SK-N-SH (cell line): Measurements from ENCODE around the gene ELANE. TPM values are rescaled to one million over a fixed set of nuclear protein-coding genes. Genes with fewer than 3 reads are reported as not detected.

ENCODE experiments used
- CTCF ChIA-PET: fragments of 300-600, 350-600 bp; formaldehyde crosslinking; extraction: SDS; loops from one replicate; lab custom pipeline; 2021; lab: Yijun Ruan, JAX
- POLR2A ChIA-PET: fragments of 350-600 bp; sonication (Branson Sonifier 250); formaldehyde crosslinking; extraction: SDS; loops from one replicate; lab custom pipeline; 2020; ENCODE audit warnings: antibody characterized with exemption, inconsistent platforms; lab: Yijun Ruan, JAX
- DNase-seq: peaks from one replicate; pipeline ENCODE4 v3.0.0; 2012
- H2AFZ ChIP-seq: fragments of 200-600 bp; sonication (generic); 2 replicates; pipeline ENCODE4 v1.8.1; 2016; ENCODE audit warnings: antibody characterized with exemption, mild to moderate bottlenecking, low read depth
- H3F3A ChIP-seq: fragments of 200-600 bp; sonication (generic); replicated peaks from 2 replicates; pipeline ENCODE3; 2016; ENCODE audit warnings: antibody characterized with exemption, mild to moderate bottlenecking; ENCODE audit not compliant: insufficient read depth
- H3K27ac ChIP-seq, 2 experiments: fragments of 200-500 bp in 1 of 2; fragments of 200-600 bp in 1 of 2; sonication (Bioruptor generic) in 1 of 2; sonication (generic), shearing (Covaris generic) in 1 of 2; 2 replicates each; pipeline versions ENCODE4 v1.5.1 to v1.6.1; 2014 to 2016; ENCODE audit warnings: low read depth in 2 of 2, inconsistent platforms in 1 of 2, low read length in 1 of 2, mild to moderate bottlenecking in 1 of 2, mixed read lengths in 1 of 2
- H3K27me3 ChIP-seq: fragments of 200-600 bp; sonication (generic), shearing (Covaris generic); 2 replicates; pipeline ENCODE4 v1.6.1; 2016; ENCODE audit warnings: mixed run types; ENCODE audit not compliant: insufficient read depth
- H3K36me3 ChIP-seq, 2 experiments: fragments of 200-500 bp in 1 of 2; fragments of 200-600 bp in 1 of 2; sonication (Bioruptor generic) in 1 of 2; sonication (generic) in 1 of 2; replicated peaks in 1 of 2; 2 replicates each; pipeline versions ENCODE3 to v1.5.1; 2014 to 2016; ENCODE audit warnings: low read length in 1 of 2, mild to moderate bottlenecking in 1 of 2; ENCODE audit not compliant: insufficient read depth in 2 of 2, control insufficient read depth in 1 of 2
- H3K4me1 ChIP-seq, 2 experiments: fragments of 200-500 bp in 1 of 2; fragments of 200-600 bp in 1 of 2; sonication (Bioruptor generic) in 1 of 2; sonication (generic), shearing (Covaris generic) in 1 of 2; 2 replicates each; pipeline versions ENCODE4 v1.5.1 to v1.6.1; 2014 to 2016; ENCODE audit warnings: low read depth in 1 of 2, low read length in 1 of 2, mixed run types in 1 of 2; ENCODE audit not compliant: insufficient read depth in 2 of 2, control insufficient read depth in 1 of 2
- H3K4me2 ChIP-seq: fragments of 200-600 bp; sonication (generic), shearing (Covaris generic); 2 replicates; pipeline ENCODE4 v1.6.1; 2017; ENCODE audit warnings: mixed run types
- H3K4me3 ChIP-seq, 2 experiments: fragments of 200-500 bp in 1 of 2; fragments of 200-600 bp in 1 of 2; sonication (Bioruptor generic) in 1 of 2; sonication (generic), shearing (Covaris generic) in 1 of 2; 2 replicates each; pipeline versions ENCODE4 v1.5.1 to v1.8.1; 2014 to 2016; ENCODE audit warnings: low read depth in 2 of 2, inconsistent platforms in 1 of 2, low read length in 1 of 2, mild to moderate bottlenecking in 1 of 2, mixed read lengths in 1 of 2, moderate library complexity in 1 of 2
- H3K79me2 ChIP-seq: fragments of 200-600 bp; sonication (generic); 2 replicates; pipeline ENCODE4 v1.8.1; 2017; ENCODE audit warnings: mild to moderate bottlenecking; ENCODE audit not compliant: insufficient read depth
- H3K9ac ChIP-seq: fragments of 200-600 bp; sonication (generic); 2 replicates; pipeline ENCODE4 v1.6.1; 2017; ENCODE audit warnings: mixed run types
- H3K9me2 ChIP-seq: fragments of 200-600 bp; sonication (generic); 2 replicates; pipeline ENCODE4 v1.6.1; 2017; ENCODE audit warnings: mixed run types
- H3K9me3 ChIP-seq: fragments of 200-600 bp; sonication (generic); 2 replicates; pipeline ENCODE4 v1.6.1; 2017; ENCODE audit warnings: mixed run types, mild to moderate bottlenecking, moderate library complexity
- H4K20me1 ChIP-seq: fragments of 200-600 bp; sonication (generic); 2 replicates; pipeline ENCODE4 v1.6.1; 2017; ENCODE audit warnings: mild to moderate bottlenecking, mixed run types; ENCODE audit not compliant: insufficient read depth
- WGBS: methylation state at CpG from one replicate; pipeline ENCODE4 v1.1.6; 2017; ENCODE audit warnings: low lambda C conversion rate; 5-methylcytosine and 5-hydroxymethylcytosine counted together
- polyA plus RNA-seq, 3 experiments: library from polyadenylated mRNA; depleted of rRNA; stranded (reverse); fragments of >200 nt; gene quantifications; 2 replicates each; pipeline ENCODE4 v1.2.3, GENCODE V29; 2012
- small RNA-seq, 7 experiments: library from RNA; depleted of rRNA; stranded (forward); fragments of <200 nt; gene quantifications; one replicate each; pipeline ENCODE3, GENCODE V24; 2012
- TF ChIP-seq, protein P1 (sequence below): fragments of 150-350 bp; IDR thresholded peaks from 2 replicates; pipeline ENCODE4 v1.6.1; 2017; ENCODE audit warnings: antibody characterized with exemption, low read length, low read depth, borderline replicate concordance

Gene ELANE
- polyA plus RNA-seq, 1 of the 3 experiments (the other 2 are of a cell fraction) = not detected

- H3F3A ChIP-seq = peaks cover 4% of the 10 kb centered on the region
- ChIA-PET CTCF (interaction anchor here (1.5 kb wide), 1 partner anchor 9 kb away, joined by 3 read pairs; no protein-coding TSS in a partner anchor), POLR2A (interaction anchor here (0.7 kb wide), 1 partner anchor 599 kb away, joined by 3 read pairs; no protein-coding TSS in a partner anchor)
- no peak for DNase-seq
- WGBS = 97% methylated on average over 8 of the region's 8 CpGs
- H3K79me2 ChIP-seq = peaks cover 69% of the 10 kb centered on the region
- no peaks in the 10 kb centered on the region for H3K9me3 ChIP-seq
- H3K9me2 ChIP-seq = no peaks in the 10 kb centered on the region
- H4K20me1 ChIP-seq = peaks cover 55% of the 10 kb centered on the region
- peaks cover 0 to 8% of the 10 kb centered on the region in 2 experiments for H3K36me3 ChIP-seq
- no peak overlapping the region for H3K4me3 ChIP-seq
- H2AFZ ChIP-seq = no peak overlapping the region
- H3K9ac ChIP-seq = no peak overlapping the region
- TF ChIP-seq, protein P1, sequence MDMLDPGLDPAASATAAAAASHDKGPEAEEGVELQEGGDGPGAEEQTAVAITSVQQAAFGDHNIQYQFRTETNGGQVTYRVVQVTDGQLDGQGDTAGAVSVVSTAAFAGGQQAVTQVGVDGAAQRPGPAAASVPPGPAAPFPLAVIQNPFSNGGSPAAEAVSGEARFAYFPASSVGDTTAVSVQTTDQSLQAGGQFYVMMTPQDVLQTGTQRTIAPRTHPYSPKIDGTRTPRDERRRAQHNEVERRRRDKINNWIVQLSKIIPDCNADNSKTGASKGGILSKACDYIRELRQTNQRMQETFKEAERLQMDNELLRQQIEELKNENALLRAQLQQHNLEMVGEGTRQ = no peak
- H3K27me3 ChIP-seq = no peaks in the 10 kb centered on the region
- no peak overlapping the region for H3K27ac ChIP-seq
- no peak overlapping the region for H3K4me2 ChIP-seq
- no peaks in the 10 kb centered on the region; a peak in 1 of 4 replicates for H3K4me1 ChIP-seq
Measured at GRCh38 chr19:904545-904944, 52.4 kb downstream of the ELANE start.

Small RNA genes within 50 kb of the gene (small RNA-seq; reads per million reads assigned to genes)
- gene MIR3187 = 0 reads per million in 7 experiments
- 2.2 to 32.2 (median 10.4) reads per million in 7 experiments for gene RNU6-9

Other genes starting within 250 kb of the ELANE start
- gene POLRMT, start 218.8 kb upstream of the ELANE start, polyA plus RNA-seq (2012; rRNA removed) = 38.2 and 40.1 TPM in 2 replicates
- 0.62 and 0.93 TPM in 2 replicates for gene FGF22, start 212.4 kb upstream of the ELANE start, polyA plus RNA-seq (2012; rRNA removed)
- gene RNF126, start 189.1 kb upstream of the ELANE start, polyA plus RNA-seq (2012; rRNA removed) = 9.0 and 12.9 TPM in 2 replicates
- gene FSTL3, start 175.9 kb upstream of the ELANE start, polyA plus RNA-seq (2012; rRNA removed) = 64.4 and 73.0 TPM in 2 replicates
- not detected in 2 replicates for gene PRSS57, start 156.9 kb upstream of the ELANE start, polyA plus RNA-seq (2012; rRNA removed)
- 6.2 and 15.6 TPM in 2 replicates for gene PALM, start 143.4 kb upstream of the ELANE start, polyA plus RNA-seq (2012; rRNA removed)
- gene MISP, start 101.2 kb upstream of the ELANE start, polyA plus RNA-seq (2012; rRNA removed) = 0.03 and 0.08 TPM in 2 replicates
- gene PTBP1, start 54.9 kb upstream of the ELANE start, polyA plus RNA-seq (2012; rRNA removed) = 172 and 243 TPM in 2 replicates
- 1.5 and 1.6 TPM in 2 replicates for gene PLPPR3, start 30.3 kb upstream of the ELANE start, polyA plus RNA-seq (2012; rRNA removed)
- 0.15 TPM in 2 replicates for gene AZU1, start 24.5 kb upstream of the ELANE start, polyA plus RNA-seq (2012; rRNA removed)
- not detected in 2 replicates for gene PRTN3, start 11.3 kb upstream of the ELANE start, polyA plus RNA-seq (2012; rRNA removed)
- 2.5 and 3.2 TPM in 2 replicates for gene CFD, start 7.4 kb downstream of the ELANE start, polyA plus RNA-seq (2012; rRNA removed)
- gene MED16, start 40.9 kb downstream of the ELANE start, polyA plus RNA-seq (2012; rRNA removed) = 30.0 and 40.6 TPM in 2 replicates
- not detected in 2 replicates for gene RNU6-9, start 41.2 kb downstream of the ELANE start, polyA plus RNA-seq (2012; rRNA removed)
- 39.2 and 41.4 TPM in 2 replicates for gene R3HDM4, start 60.9 kb downstream of the ELANE start, polyA plus RNA-seq (2012; rRNA removed)
- gene KISS1R, start 65.0 kb downstream of the ELANE start, polyA plus RNA-seq (2012; rRNA removed) = not detected in 2 replicates
- 4.4 and 8.6 TPM in 2 replicates for gene ARID3A, start 73.7 kb downstream of the ELANE start, polyA plus RNA-seq (2012; rRNA removed)
- 47.9 and 51.5 TPM in 2 replicates for gene WDR18, start 132.0 kb downstream of the ELANE start, polyA plus RNA-seq (2012; rRNA removed)
- gene GRIN3B, start 148.1 kb downstream of the ELANE start, polyA plus RNA-seq (2012; rRNA removed) = 1.5 and 1.8 TPM in 2 replicates
- 138 and 145 TPM in 2 replicates for gene TMEM259, start 168.8 kb downstream of the ELANE start, polyA plus RNA-seq (2012; rRNA removed)
- gene RNU6-2, start 169.2 kb downstream of the ELANE start, polyA plus RNA-seq (2012; rRNA removed) = not detected in 2 replicates
- 152 and 279 TPM in 2 replicates for gene CNN2, start 174.3 kb downstream of the ELANE start, polyA plus RNA-seq (2012; rRNA removed)
- gene ABCA7, start 187.8 kb downstream of the ELANE start, polyA plus RNA-seq (2012; rRNA removed) = 7.8 and 8.3 TPM in 2 replicates
- gene ARHGAP45, start 214.9 kb downstream of the ELANE start, polyA plus RNA-seq (2012; rRNA removed) = 2.8 and 4.2 TPM in 2 replicates
- 238 and 283 TPM in 2 replicates for gene POLR2E, start 243.1 kb downstream of the ELANE start, polyA plus RNA-seq (2012; rRNA removed)